Right lobe of liver (tissue), 4 donors: Measurements from ENCODE around the gene LRRC75A.

Experiments used
- POLR2A ChIP-seq: fragments of 450-650 bp; IDR thresholded peaks from one replicate; pipeline ENCODE4 v1.6.1; 2017; ENCODE audit warnings: antibody characterized with exemption, mild to moderate bottlenecking
- TF ChIP-seq, protein P1 (sequence below), 4 donors: fragments of 200-600 bp in 3 of 4; fragments of 450-650 bp in 1 of 4; IDR thresholded peaks; one replicate each; pipeline versions ENCODE4 v1.5.1 to v1.8.0; 2016 to 2022; ENCODE audit warnings: antibody characterized with exemption in 4 of 4, mild to moderate bottlenecking in 2 of 4
- donor health status: DM: no; HTN: no; CAD: no.
- donor health status: DM: no; HTN: no; CAD: no.
- donor health status: DM: no; HTN: yes; CAD: no.

DNA sequence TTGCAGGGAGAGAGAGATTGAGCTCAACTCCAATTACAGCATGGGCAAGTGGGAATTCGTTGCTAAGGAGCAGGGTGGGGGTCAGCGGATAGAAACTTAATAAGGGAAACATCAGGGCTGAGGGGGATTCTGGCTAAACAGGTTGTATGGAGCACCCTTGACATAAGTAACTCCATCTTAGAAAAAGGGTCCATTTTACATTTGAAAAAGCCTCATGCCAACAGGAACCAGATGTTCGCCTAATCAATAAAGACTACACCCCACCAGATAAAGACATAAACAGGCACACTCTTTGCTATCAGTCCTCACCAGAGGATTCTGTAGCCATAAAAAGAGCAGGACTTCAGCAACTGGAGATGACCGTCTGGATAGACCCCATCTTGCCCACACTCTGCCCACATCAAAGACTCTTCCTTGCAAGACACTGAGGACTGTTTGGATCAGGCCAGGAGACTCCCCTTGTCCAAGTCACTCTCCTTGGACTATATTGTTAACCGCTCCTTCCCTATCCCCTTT is 1.6 kb upstream of the LRRC75A start:
- no peak for TF ChIP-seq POLR2A
- TF ChIP-seq, protein P1, sequence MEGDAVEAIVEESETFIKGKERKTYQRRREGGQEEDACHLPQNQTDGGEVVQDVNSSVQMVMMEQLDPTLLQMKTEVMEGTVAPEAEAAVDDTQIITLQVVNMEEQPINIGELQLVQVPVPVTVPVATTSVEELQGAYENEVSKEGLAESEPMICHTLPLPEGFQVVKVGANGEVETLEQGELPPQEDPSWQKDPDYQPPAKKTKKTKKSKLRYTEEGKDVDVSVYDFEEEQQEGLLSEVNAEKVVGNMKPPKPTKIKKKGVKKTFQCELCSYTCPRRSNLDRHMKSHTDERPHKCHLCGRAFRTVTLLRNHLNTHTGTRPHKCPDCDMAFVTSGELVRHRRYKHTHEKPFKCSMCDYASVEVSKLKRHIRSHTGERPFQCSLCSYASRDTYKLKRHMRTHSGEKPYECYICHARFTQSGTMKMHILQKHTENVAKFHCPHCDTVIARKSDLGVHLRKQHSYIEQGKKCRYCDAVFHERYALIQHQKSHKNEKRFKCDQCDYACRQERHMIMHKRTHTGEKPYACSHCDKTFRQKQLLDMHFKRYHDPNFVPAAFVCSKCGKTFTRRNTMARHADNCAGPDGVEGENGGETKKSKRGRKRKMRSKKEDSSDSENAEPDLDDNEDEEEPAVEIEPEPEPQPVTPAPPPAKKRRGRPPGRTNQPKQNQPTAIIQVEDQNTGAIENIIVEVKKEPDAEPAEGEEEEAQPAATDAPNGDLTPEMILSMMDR (IDR thresholded peaks at IDR 0.05) = no peak
